ENCODE results near the gene FAM81B.
"Not testable (repeated sequence)": the region's sequence is repeated elsewhere in the genome, so short reads cannot be mapped to it uniquely, and the experiment has no call there.

Gene FAM81B

DNA sequence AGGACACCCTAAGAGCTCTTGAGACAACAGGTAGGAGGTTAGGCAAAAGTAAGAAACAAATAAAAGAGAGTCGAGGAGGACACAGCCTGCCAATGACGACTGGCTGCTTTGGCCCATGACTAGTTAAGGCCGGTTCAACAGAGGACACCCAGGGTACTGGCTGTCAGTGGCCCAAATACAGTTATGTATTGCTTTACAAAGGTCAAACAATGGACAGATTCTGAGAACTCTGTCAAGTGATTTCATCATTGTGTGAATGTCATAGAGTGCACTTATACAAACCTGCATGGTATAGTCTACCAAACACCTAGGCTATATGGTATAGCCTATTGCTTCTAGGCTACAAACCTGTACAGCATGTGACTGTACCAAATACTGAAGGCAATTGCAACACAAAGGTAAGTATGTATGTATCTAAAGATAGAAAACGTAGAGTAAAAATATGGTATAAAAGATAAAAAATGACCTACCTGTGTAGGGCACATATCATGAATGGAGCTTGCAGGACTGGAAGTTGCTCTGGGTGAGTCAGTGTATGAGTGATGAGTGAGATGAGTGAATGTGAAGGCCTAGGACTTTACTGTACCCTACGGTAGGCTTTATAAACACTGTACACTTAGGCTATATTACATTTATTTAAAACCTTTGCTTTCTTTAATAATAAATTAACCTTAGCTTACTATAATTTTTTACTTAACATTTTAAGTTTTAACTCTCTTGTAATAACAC lies 6.5 kb upstream of the FAM81B start:
- Mint-ChIP-seq H3K27ac (no peak overlapping the region), H3K36me3 (ENCODE audit: low read depth) (no peaks in the 10 kb centered on the region), H3K4me3 (no peak overlapping the region), H3K9me3 (peaks cover 3% of the 10 kb centered on the region), H3K27me3 (no peaks in the 10 kb centered on the region), H3K4me1 (ENCODE audit: low read depth) (peaks cover 9% of the 10 kb centered on the region)

GRCh38 chr5:95385334-95385733 lies 5.8 kb upstream of the FAM81B start:
- no peak overlapping the region for H3K4me3 Mint-ChIP-seq
- H3K4me1 Mint-ChIP-seq (ENCODE audit: low read depth), result peaks cover 2% of the 10 kb centered on the region
- H3K27ac Mint-ChIP-seq, result no peak overlapping the region
- H3K9me3 Mint-ChIP-seq, result peaks cover 3% of the 10 kb centered on the region
- H3K36me3 Mint-ChIP-seq (ENCODE audit: low read depth), result no peaks in the 10 kb centered on the region
- H3K27me3 Mint-ChIP-seq, result no peaks in the 10 kb centered on the region

DNA sequence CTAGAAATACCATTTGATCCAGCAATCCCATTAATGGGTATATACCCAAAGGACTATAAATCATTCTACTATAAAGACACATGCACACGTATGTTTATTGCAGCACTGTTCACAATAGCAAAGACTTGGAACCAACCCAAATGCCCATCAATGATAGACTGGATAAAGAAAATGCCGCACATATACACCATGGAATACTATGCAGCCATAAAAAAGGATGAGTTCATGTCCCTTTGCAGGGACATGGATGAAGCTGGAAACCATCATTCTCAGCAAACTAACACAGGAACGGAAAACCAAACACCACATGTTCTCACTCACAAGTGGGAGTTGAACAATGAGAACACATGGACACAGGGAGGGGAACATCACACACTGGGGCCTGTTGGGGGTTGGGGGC lies 799 bp downstream of the FAM81B start:
- not testable (repeated sequence) for H3K36me3 Mint-ChIP-seq (ENCODE audit: low read depth); H3K4me3 Mint-ChIP-seq; H3K4me1 Mint-ChIP-seq (ENCODE audit: low read depth); H3K27ac Mint-ChIP-seq; H3K9me3 Mint-ChIP-seq
- peaks cover 11% of the 10 kb centered on the region for H3K27me3 Mint-ChIP-seq

DNA sequence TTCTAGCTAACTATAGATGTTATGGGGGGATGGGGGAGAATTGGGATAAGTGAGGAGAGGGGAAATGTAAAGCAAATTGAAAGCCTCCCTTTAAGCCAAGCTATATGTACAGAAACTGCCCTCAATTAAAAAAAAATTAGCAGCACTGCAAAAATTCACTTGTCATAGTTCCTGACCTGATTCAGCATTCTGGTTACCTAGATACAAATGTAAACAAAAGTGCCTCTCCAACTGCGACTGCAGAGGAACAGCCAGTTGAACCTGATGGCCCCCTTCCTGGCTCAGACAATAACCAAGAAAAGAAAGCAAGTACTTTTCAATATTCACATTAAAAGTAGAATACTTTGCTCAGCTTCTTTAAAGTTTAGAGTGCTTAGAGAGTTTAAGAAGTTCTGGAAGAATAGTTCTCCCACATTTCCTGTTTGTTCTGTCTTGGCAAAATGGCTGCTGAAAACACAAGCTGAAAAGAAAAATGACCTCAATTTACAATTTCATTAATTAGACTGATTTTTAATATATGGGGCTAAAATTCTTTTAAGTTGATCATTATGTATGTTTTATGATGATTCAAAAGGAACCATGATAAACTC lies 1.5 kb downstream of the FAM81B start:
- Mint-ChIP-seq H3K9me3 (no peaks in the 10 kb centered on the region), H3K27ac (no peak overlapping the region), H3K27me3 (peaks cover 11% of the 10 kb centered on the region), H3K4me1 (ENCODE audit: low read depth) (no peaks in the 10 kb centered on the region), H3K4me3 (no peak overlapping the region), H3K36me3 (ENCODE audit: low read depth) (no peaks in the 10 kb centered on the region)

- no peaks in the 10 kb centered on the region for H3K9me3 Mint-ChIP-seq
- H3K4me1 Mint-ChIP-seq (ENCODE audit: low read depth), result no peaks in the 10 kb centered on the region
- no peak overlapping the region for H3K4me3 Mint-ChIP-seq
- H3K36me3 Mint-ChIP-seq (ENCODE audit: low read depth), result no peaks in the 10 kb centered on the region
- peaks cover 11% of the 10 kb centered on the region for H3K27me3 Mint-ChIP-seq
- H3K27ac Mint-ChIP-seq, result no peak overlapping the region
Measured at GRCh38 chr5:95393279-95393678, 2.1 kb downstream of the FAM81B start.

DNA sequence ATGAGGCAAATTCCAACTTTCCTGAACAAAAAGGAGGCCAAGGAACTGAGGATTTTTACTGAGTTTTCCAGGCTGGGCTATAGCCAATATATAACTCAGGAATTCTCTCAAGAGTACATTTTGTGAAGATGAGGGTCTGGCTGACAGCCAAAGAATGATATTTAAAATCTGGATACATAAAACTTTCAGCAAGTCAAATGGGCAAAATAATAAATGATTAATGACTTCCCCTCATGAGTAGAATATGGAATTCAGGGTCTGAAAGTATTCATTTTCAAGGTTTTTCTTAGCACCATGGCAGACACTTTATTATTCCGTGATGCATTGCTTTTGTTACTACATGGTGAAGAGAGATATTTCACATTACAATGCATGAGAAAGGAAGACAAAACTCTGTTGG lies 7.8 kb downstream of the FAM81B start:
- H3K4me1 Mint-ChIP-seq (ENCODE audit: low read depth), result no peaks in the 10 kb centered on the region
- H3K27ac Mint-ChIP-seq, result no peak overlapping the region
- H3K4me3 Mint-ChIP-seq, result no peak overlapping the region
- H3K36me3 Mint-ChIP-seq (ENCODE audit: low read depth), result no peaks in the 10 kb centered on the region
- peaks cover 4% of the 10 kb centered on the region for H3K27me3 Mint-ChIP-seq
- H3K9me3 Mint-ChIP-seq, result no peaks in the 10 kb centered on the region

GRCh38 chr5:95401626-95402025 lies 10.5 kb downstream of the FAM81B start:
- Mint-ChIP-seq H3K4me3 (no peak overlapping the region), H3K27me3 (peaks cover 5% of the 10 kb centered on the region), H3K36me3 (ENCODE audit: low read depth) (no peaks in the 10 kb centered on the region), H3K9me3 (no peaks in the 10 kb centered on the region), H3K27ac (no peak overlapping the region), H3K4me1 (ENCODE audit: low read depth) (no peaks in the 10 kb centered on the region)

DNA sequence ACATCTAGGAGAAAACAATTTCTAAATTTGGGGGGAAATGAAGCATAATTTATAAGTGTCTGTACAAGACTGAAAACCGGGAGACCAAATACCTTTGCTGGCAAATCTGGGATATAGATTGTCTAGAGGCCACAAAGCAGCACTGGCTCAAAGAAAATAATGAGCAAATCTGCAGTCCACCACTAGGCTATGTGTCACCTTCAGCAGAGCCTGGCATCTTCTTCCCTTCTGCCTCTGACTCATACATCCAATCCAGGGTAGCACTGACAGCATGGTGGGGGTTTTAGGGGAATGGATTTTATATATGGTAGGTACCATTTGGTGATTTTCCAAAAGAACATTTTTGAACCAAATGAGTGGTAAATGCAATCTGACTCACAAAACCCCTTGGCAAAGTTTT lies 12.8 kb downstream of the FAM81B start:
- Mint-ChIP-seq H3K27me3 (peaks cover 14% of the 10 kb centered on the region), H3K9me3 (no peaks in the 10 kb centered on the region), H3K4me1 (ENCODE audit: low read depth) (no peaks in the 10 kb centered on the region), H3K27ac (no peak overlapping the region), H3K4me3 (no peak overlapping the region), H3K36me3 (ENCODE audit: low read depth) (no peaks in the 10 kb centered on the region)

- H3K27me3 Mint-ChIP-seq, result peaks cover 14% of the 10 kb centered on the region
- H3K4me1 Mint-ChIP-seq (ENCODE audit: low read depth), result no peaks in the 10 kb centered on the region
- no peak overlapping the region for H3K4me3 Mint-ChIP-seq
- H3K9me3 Mint-ChIP-seq, result no peaks in the 10 kb centered on the region
- H3K36me3 Mint-ChIP-seq (ENCODE audit: low read depth), result no peaks in the 10 kb centered on the region
- H3K27ac Mint-ChIP-seq, result no peak overlapping the region
Measured at GRCh38 chr5:95406426-95407090, 15.4 kb downstream of the FAM81B start.

GRCh38 chr5:95410279-95410678 lies 19.1 kb downstream of the FAM81B start:
- H3K36me3 Mint-ChIP-seq (ENCODE audit: low read depth), result no peaks in the 10 kb centered on the region
- no peak overlapping the region for H3K4me3 Mint-ChIP-seq
- H3K27me3 Mint-ChIP-seq, result peaks cover 9% of the 10 kb centered on the region
- no peak overlapping the region for H3K27ac Mint-ChIP-seq
- no peaks in the 10 kb centered on the region for H3K4me1 Mint-ChIP-seq (ENCODE audit: low read depth)
- H3K9me3 Mint-ChIP-seq, result no peaks in the 10 kb centered on the region

DNA sequence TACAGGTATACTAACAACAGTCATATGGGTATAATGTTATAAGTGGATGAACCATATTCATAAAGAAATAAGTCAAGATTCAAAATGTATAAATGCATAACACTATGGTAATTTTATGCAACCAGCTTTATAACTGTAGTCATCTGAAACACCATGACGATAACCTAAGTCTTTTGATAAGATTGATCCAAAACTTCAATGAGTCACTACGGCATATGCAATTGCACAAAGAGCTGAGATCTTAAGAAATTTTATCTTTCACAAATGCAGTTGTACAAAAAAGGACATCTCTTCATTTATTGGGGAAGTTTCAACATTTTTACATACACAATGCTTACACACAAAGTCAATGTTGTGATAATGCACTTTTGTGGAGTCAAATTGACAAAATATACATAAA lies 20.3 kb downstream of the FAM81B start:
- Mint-ChIP-seq H3K4me1 (ENCODE audit: low read depth) (no peaks in the 10 kb centered on the region), H3K9me3 (no peaks in the 10 kb centered on the region), H3K4me3 (no peak overlapping the region), H3K27ac (no peak overlapping the region), H3K27me3 (peaks cover 9% of the 10 kb centered on the region), H3K36me3 (ENCODE audit: low read depth) (no peaks in the 10 kb centered on the region)

GRCh38 chr5:95414451-95414850 lies 23.3 kb downstream of the FAM81B start:
- Mint-ChIP-seq H3K4me1 (ENCODE audit: low read depth) (no peaks in the 10 kb centered on the region), H3K27me3 (no peaks in the 10 kb centered on the region), H3K4me3 (no peak overlapping the region), H3K36me3 (ENCODE audit: low read depth) (no peaks in the 10 kb centered on the region), H3K9me3 (no peaks in the 10 kb centered on the region), H3K27ac (no peak overlapping the region)

GRCh38 chr5:95417971-95418370 lies 26.8 kb downstream of the FAM81B start:
- H3K9me3 Mint-ChIP-seq, result peaks cover 4% of the 10 kb centered on the region
- H3K4me1 Mint-ChIP-seq (ENCODE audit: low read depth), result no peaks in the 10 kb centered on the region
- H3K36me3 Mint-ChIP-seq (ENCODE audit: low read depth), result no peaks in the 10 kb centered on the region
- H3K4me3 Mint-ChIP-seq, result no peak overlapping the region
- H3K27me3 Mint-ChIP-seq, result peaks cover 7% of the 10 kb centered on the region
- H3K27ac Mint-ChIP-seq, result no peak overlapping the region

GRCh38 chr5:95422838-95423237 lies 31.7 kb downstream of the FAM81B start:
- Mint-ChIP-seq H3K27me3 (peaks cover 7% of the 10 kb centered on the region), H3K4me1 (ENCODE audit: low read depth) (no peaks in the 10 kb centered on the region), H3K27ac (no peak overlapping the region), H3K36me3 (ENCODE audit: low read depth) (no peaks in the 10 kb centered on the region), H3K4me3 (no peak overlapping the region), H3K9me3 (peaks cover 4% of the 10 kb centered on the region)

GRCh38 chr5:95424016-95424415 lies 32.9 kb downstream of the FAM81B start:
- Mint-ChIP-seq H3K36me3 (ENCODE audit: low read depth) (no peaks in the 10 kb centered on the region), H3K27ac (no peak overlapping the region), H3K9me3 (peaks cover 4% of the 10 kb centered on the region), H3K4me3 (no peak overlapping the region), H3K27me3 (peaks cover 7% of the 10 kb centered on the region), H3K4me1 (ENCODE audit: low read depth) (no peaks in the 10 kb centered on the region)

Data from stimulated activated naive CD8-positive, alpha-beta T cell treated with anti-CD3 and anti-CD28 coated beads, Interleukin-15, Interleukin-2, amounts not matched to agents 100 ng/mL and 50 ng/mL, for 24 hours (primary cell).